ENCODE results near the gene TLCD1.

Gene TLCD1

DNA sequence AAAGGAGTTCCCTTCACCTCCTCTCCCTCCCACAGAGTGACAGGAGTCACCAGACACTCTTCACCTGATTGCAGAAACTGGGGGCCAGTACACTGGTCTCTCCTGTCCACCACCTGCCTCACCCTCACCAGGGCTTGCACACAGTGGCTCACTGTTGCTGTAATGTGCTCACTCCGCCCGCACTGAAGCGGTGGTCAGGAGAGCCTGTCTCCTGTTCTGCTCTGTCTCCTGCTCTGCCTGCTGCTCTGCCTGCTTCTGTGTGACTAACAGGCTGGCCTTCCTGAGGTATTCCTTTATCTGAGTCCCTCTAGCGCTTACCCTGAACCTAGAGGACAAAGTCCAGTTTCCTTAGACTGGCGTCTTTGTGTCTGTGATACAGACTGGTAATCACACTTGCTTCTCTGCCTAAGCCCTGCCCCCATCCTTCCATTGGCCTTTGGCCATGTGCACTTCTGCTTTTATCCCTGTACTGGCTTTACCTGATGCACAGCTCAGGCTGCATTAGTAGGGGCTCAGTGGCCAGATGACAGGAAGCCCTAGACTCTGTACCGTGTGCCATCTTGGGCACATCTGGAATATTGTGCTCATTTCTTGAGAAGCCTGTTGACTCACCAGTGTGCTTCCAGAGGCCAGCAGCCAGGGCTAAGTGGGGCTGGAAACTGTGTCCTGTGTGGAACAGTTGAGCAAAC lies 27.6 kb downstream of the TLCD1 start:
- H4K20me1 ChIP-seq (ENCODE audit: insufficient read depth, low read length, poor library complexity, severe bottlenecking) = no peaks in the 10 kb centered on the region
- no peaks in the 10 kb centered on the region for H3K9me3 ChIP-seq (ENCODE audit: insufficient read depth, low read depth, low read length)
- H3K4me1 ChIP-seq (ENCODE audit: insufficient read depth, low read length, poor library complexity, severe bottlenecking) = no peaks in the 10 kb centered on the region
- no peak overlapping the region for H2AFZ ChIP-seq (ENCODE audit: low read length)
- H3K27me3 ChIP-seq (ENCODE audit: insufficient read depth, low read length, poor library complexity, severe bottlenecking) = no peaks in the 10 kb centered on the region
- H3K79me2 ChIP-seq (ENCODE audit: insufficient read depth, low read length) = no peaks in the 10 kb centered on the region
- no peaks in the 10 kb centered on the region for H3K9me2 ChIP-seq (replicated peaks; ENCODE audit: low read depth, low read length)
- no peak overlapping the region for H3K4me3 ChIP-seq (ENCODE audit: low read length, poor library complexity, severe bottlenecking)
- H3K36me3 ChIP-seq (ENCODE audit: insufficient read depth, low read length) = peaks cover 98% of the 10 kb centered on the region; the same call in 1 of the 2 replicates
- H3K4me2 ChIP-seq (ENCODE audit: low read depth, low read length, poor library complexity, severe bottlenecking) = no peak overlapping the region
- H3K9ac ChIP-seq (ENCODE audit: low read depth, low read length, poor library complexity, severe bottlenecking) = no peak overlapping the region
- TF ChIP-seq, protein P1, sequence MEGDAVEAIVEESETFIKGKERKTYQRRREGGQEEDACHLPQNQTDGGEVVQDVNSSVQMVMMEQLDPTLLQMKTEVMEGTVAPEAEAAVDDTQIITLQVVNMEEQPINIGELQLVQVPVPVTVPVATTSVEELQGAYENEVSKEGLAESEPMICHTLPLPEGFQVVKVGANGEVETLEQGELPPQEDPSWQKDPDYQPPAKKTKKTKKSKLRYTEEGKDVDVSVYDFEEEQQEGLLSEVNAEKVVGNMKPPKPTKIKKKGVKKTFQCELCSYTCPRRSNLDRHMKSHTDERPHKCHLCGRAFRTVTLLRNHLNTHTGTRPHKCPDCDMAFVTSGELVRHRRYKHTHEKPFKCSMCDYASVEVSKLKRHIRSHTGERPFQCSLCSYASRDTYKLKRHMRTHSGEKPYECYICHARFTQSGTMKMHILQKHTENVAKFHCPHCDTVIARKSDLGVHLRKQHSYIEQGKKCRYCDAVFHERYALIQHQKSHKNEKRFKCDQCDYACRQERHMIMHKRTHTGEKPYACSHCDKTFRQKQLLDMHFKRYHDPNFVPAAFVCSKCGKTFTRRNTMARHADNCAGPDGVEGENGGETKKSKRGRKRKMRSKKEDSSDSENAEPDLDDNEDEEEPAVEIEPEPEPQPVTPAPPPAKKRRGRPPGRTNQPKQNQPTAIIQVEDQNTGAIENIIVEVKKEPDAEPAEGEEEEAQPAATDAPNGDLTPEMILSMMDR (conservative IDR thresholded peaks at IDR 0.05; ENCODE audit: low read length) = no peak
- TF ChIP-seq EZH2phosphoT487 (IDR thresholded peaks at IDR 0.05; ENCODE audit: borderline replicate concordance) = no peak
- H3F3A ChIP-seq (ENCODE audit: low read depth) = no peaks in the 10 kb centered on the region

DNA sequence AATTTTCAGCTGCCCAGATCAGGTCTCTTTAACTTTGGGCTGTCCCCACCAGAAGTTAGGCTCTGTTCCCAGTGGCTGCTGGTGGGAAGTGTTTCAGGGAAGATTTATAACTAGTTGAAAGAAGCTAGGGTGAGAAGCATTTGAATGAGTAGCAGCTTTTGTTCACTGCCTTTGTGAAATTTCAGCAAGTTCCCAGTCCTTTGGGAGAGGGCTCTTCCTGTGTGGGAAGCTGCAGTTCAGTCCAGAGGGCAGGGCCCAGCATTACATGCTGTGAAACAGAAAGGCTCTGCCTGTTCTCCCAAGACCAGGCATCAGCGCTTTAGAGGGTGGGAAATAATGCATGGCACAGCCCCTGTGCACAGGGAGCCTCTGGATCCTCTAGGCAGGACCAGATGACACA lies 32.2 kb downstream of the TLCD1 start:
- H3K36me3 ChIP-seq (ENCODE audit: insufficient read depth, low read length) = peaks cover 81% of the 10 kb centered on the region
- no peaks in the 10 kb centered on the region for H4K20me1 ChIP-seq (ENCODE audit: insufficient read depth, low read length, poor library complexity, severe bottlenecking)
- H2AFZ ChIP-seq (ENCODE audit: low read length) = no peak overlapping the region
- H3K4me1 ChIP-seq (ENCODE audit: insufficient read depth, low read length, poor library complexity, severe bottlenecking) = no peaks in the 10 kb centered on the region
- no peaks in the 10 kb centered on the region for H3K79me2 ChIP-seq (ENCODE audit: insufficient read depth, low read length)
- TF ChIP-seq, protein P1 (conservative IDR thresholded peaks at IDR 0.05; ENCODE audit: low read length) = no peak
- TF ChIP-seq EZH2phosphoT487 (IDR thresholded peaks at IDR 0.05; ENCODE audit: borderline replicate concordance) = no peak
- no peaks in the 10 kb centered on the region for H3K9me2 ChIP-seq (replicated peaks; ENCODE audit: low read depth, low read length)
- no peaks in the 10 kb centered on the region for H3F3A ChIP-seq (ENCODE audit: low read depth)
- no peaks in the 10 kb centered on the region for H3K27me3 ChIP-seq (ENCODE audit: insufficient read depth, low read length, poor library complexity, severe bottlenecking)
- no peak overlapping the region for H3K4me3 ChIP-seq (ENCODE audit: low read length, poor library complexity, severe bottlenecking)
- H3K4me2 ChIP-seq (ENCODE audit: low read depth, low read length, poor library complexity, severe bottlenecking) = no peak overlapping the region
- H3K9me3 ChIP-seq (ENCODE audit: insufficient read depth, low read depth, low read length) = no peaks in the 10 kb centered on the region
- H3K9ac ChIP-seq (ENCODE audit: low read depth, low read length, poor library complexity, severe bottlenecking) = no peak overlapping the region

DNA sequence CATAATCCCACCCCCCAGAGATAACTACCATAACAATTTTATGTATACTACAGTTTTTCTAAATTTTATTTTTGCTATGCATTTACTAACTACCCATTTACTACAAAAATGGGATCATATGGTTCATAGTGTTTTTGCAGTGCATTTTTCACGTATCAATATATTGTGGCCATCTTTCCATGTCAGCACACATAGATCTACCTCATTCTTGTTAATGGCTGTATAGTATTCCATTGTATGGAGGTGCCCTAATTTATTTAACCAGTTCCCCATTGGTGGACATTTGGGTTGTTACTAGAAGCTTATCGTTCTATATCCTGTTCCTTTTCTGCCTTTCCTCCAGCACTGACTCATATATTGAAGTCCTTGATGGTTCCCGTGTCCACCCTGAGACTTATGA lies 37.0 kb downstream of the TLCD1 start:
- Histone ChIP-seq H3K79me2 (ENCODE audit: insufficient read depth, low read length) (no peaks in the 10 kb centered on the region), H3K4me1 (ENCODE audit: insufficient read depth, low read length, poor library complexity, severe bottlenecking) (no peaks in the 10 kb centered on the region), H3K9me3 (ENCODE audit: insufficient read depth, low read depth, low read length) (no peaks in the 10 kb centered on the region), H3K4me2 (ENCODE audit: low read depth, low read length, poor library complexity, severe bottlenecking) (no peak overlapping the region), H3K9me2 (replicated peaks; ENCODE audit: low read depth, low read length) (no peaks in the 10 kb centered on the region), H4K20me1 (ENCODE audit: insufficient read depth, low read length, poor library complexity, severe bottlenecking) (no peaks in the 10 kb centered on the region), H3K9ac (ENCODE audit: low read depth, low read length, poor library complexity, severe bottlenecking) (no peak overlapping the region), H3K36me3 (ENCODE audit: insufficient read depth, low read length) (peaks cover 80% of the 10 kb centered on the region), H2AFZ (ENCODE audit: low read length) (no peak overlapping the region), H3F3A (ENCODE audit: low read depth) (no peaks in the 10 kb centered on the region), H3K27me3 (ENCODE audit: insufficient read depth, low read length, poor library complexity, severe bottlenecking) (no peaks in the 10 kb centered on the region), H3K4me3 (ENCODE audit: low read length, poor library complexity, severe bottlenecking) (no peak overlapping the region)
- TF ChIP-seq EZH2phosphoT487 (IDR thresholded peaks at IDR 0.05; ENCODE audit: borderline replicate concordance) = no peak
- TF ChIP-seq, protein P1 (conservative IDR thresholded peaks at IDR 0.05; ENCODE audit: low read length) = no peak

All from Loucy (cell line).